ENCODE results near the gene WWOX.

GRCh38 chr16:79008036-79008868 is 908.8 kb downstream of the WWOX start:
- TF ChIP-seq CTCF (IDR thresholded peaks at IDR 0.05) (no peak), POLR2A (IDR thresholded peaks at IDR 0.05) (no peak)
